Esophagus squamous epithelium (tissue), 5 donors: ENCODE measurements around the gene GPR146. TPM values are rescaled to one million over a fixed set of nuclear protein-coding genes. Genes with fewer than 3 reads are reported as not detected.

Source experiments
- DNase-seq: peaks from one replicate; lab custom pipeline; 2025; lab: John Stamatoyannopoulos, UW
- H3K27ac ChIP-seq, 4 donors: fragments of 200-600 bp; sonication (generic); one replicate each; pipeline ENCODE4 v1.5.1; 2016 to 2019; ENCODE audit warnings: mild to moderate bottlenecking in 1 of 4
- H3K27me3 ChIP-seq, 4 donors: fragments of 200-600 bp; sonication (generic); 1 replicate in 3 of 4; 2 replicates in 1 of 4; pipeline versions ENCODE4 v1.5.1 to v1.6.0; 2017 to 2021; ENCODE audit warnings: antibody characterized with exemption in 1 of 4
- H3K36me3 ChIP-seq, 3 donors: fragments of 200-600 bp; sonication (generic); one replicate each; pipeline ENCODE4 v1.5.1; 2016 to 2019
- H3K4me1 ChIP-seq, 3 donors: fragments of 200-600 bp; sonication (generic); one replicate each; pipeline ENCODE4 v1.5.1; 2017 to 2019
- H3K4me3 ChIP-seq, 4 donors: fragments of 200-600 bp; sonication (generic); 1 replicate in 3 of 4; 2 replicates in 1 of 4; pipeline ENCODE4 v1.5.1; 2016 to 2019; ENCODE audit warnings: mild to moderate bottlenecking in 2 of 4, moderate library complexity in 1 of 4
- H3K9me3 ChIP-seq, 3 donors: fragments of 200-600 bp; sonication (generic); one replicate each; pipeline ENCODE4 v1.5.1; 2016 to 2019
- CTCF ChIP-seq, 6 experiments: fragments of 450-650 bp in 4 of 6; fragments of 200-600 bp in 2 of 6; sonication (generic) in 2 of 6; IDR thresholded peaks; one replicate each; pipeline ENCODE4 v1.5.1; 2016 to 2019; ENCODE audit warnings: antibody characterized with exemption in 6 of 6, mild to moderate bottlenecking in 4 of 6, moderate library complexity in 4 of 6
- POLR2A ChIP-seq, 4 donors: fragments of 450-650 bp; IDR thresholded peaks; one replicate each; pipeline ENCODE4 v1.6.1; 2017; ENCODE audit warnings: antibody characterized with exemption in 4 of 4, mild to moderate bottlenecking in 4 of 4, moderate library complexity in 3 of 4
- WGBS, 2 donors: methylation state at CpG; one replicate each; pipeline ENCODE4 v1.1.5; 2018; 5-methylcytosine and 5-hydroxymethylcytosine counted together
- intact Hi-C: fragments of 100-400 bp; cut with DNase I; formaldehyde crosslinking; loops from one replicate; pipeline ENCODE4 v1.15.0; 2022
- total RNA-seq, 4 donors: library from RNA; depleted of rRNA; stranded (reverse); fragments of >200 nt; gene quantifications; one replicate each; pipeline ENCODE4 v1.1.0, GENCODE V29; 2016
- donor health status: DM: yes; HTN: yes; CAD: no.

The GPR146 gene
- total RNA-seq, 4 donors from 2014 or later: 1.1 to 12.8 (median 3.5) TPM

- no peaks in the 10 kb centered on the region for H3K9me3 ChIP-seq
- no peak for DNase-seq
- intact Hi-C loops: no loop called here
- H3K36me3 ChIP-seq: no peaks in the 10 kb centered on the region
- H3K4me3 ChIP-seq: no peak overlapping the region
- H3K4me1 ChIP-seq: peaks cover 7 to 53% (median 10%) of the 10 kb centered on the region in 3 donors
- 86 to 97% methylated on average over 10 to 14 of the region's 20 CpGs for WGBS, 2 donors
- H3K27me3 ChIP-seq: no peaks in the 10 kb centered on the region
- H3K27ac ChIP-seq: no peak overlapping the region
- TF ChIP-seq CTCF (IDR thresholded peaks at IDR 0.05) (no peak), POLR2A (IDR thresholded peaks at IDR 0.05) (no peak)
Observed at GRCh38 chr7:1081336-1081735, 37.0 kb downstream of the GPR146 start.

GRCh38 chr7:1081931-1082401 lies 37.6 kb downstream of the GPR146 start:
- H3K27me3 ChIP-seq: no peaks in the 10 kb centered on the region
- peaks cover 6 to 53% (median 10%) of the 10 kb centered on the region in 3 donors for H3K4me1 ChIP-seq
- no peak overlapping the region for H3K4me3 ChIP-seq
- intact Hi-C loops: no loop called here
- H3K9me3 ChIP-seq: no peaks in the 10 kb centered on the region
- H3K27ac ChIP-seq: no peak overlapping the region
- no peaks in the 10 kb centered on the region for H3K36me3 ChIP-seq
- TF ChIP-seq POLR2A (IDR thresholded peaks at IDR 0.05) (no peak), CTCF (IDR thresholded peaks at IDR 0.05) (no peak)
- DNase-seq: no peak
- WGBS, 2 donors: 60 to 86% methylated on average over 4 to 15 of the region's 31 CpGs

- Histone ChIP-seq H3K4me1 (peaks cover 19 to 67% (median 28%) of the 10 kb centered on the region in 3 donors), H3K36me3 (no peaks in the 10 kb centered on the region), H3K4me3 (no peak overlapping the region), H3K27me3 (no peaks in the 10 kb centered on the region), H3K27ac (peak overlapping the region in 2 of 4 donors; percentile 34 to 44), H3K9me3 (no peaks in the 10 kb centered on the region)
- DNase-seq: no peak
- 78 to 83% methylated on average over 18 to 21 of the region's 45 CpGs for WGBS, 2 donors
- no peak for TF ChIP-seq POLR2A (IDR thresholded peaks at IDR 0.05)
- intact Hi-C loops: no loop called here
Observed at GRCh38 chr7:1083729-1084657, 39.6 kb downstream of the GPR146 start.

- Histone ChIP-seq H3K27ac (no peak overlapping the region), H3K4me3 (no peak overlapping the region), H3K27me3 (no peaks in the 10 kb centered on the region), H3K4me1 (peaks cover 19 to 70% (median 28%) of the 10 kb centered on the region in 3 donors), H3K36me3 (no peaks in the 10 kb centered on the region), H3K9me3 (no peaks in the 10 kb centered on the region)
- TF ChIP-seq POLR2A (IDR thresholded peaks at IDR 0.05) (no peak), CTCF (IDR thresholded peaks at IDR 0.05) (no peak)
- intact Hi-C loops: no loop called here
- 87 to 98% methylated on average over 8 to 10 of the region's 10 CpGs for WGBS, 2 donors
- no peak for DNase-seq
Observed at GRCh38 chr7:1085266-1085665, 40.9 kb downstream of the GPR146 start.

GRCh38 chr7:1085910-1086421 lies 41.6 kb downstream of the GPR146 start:
- Histone ChIP-seq H3K27me3 (no peaks in the 10 kb centered on the region), H3K36me3 (peaks cover 0 to under 1% (median 0%) of the 10 kb centered on the region in 3 donors), H3K4me3 (no peak overlapping the region), H3K4me1 (peaks cover 19 to 70% (median 28%) of the 10 kb centered on the region in 3 donors), H3K27ac (peak overlapping the region in 1 of 4 donors; percentile 54), H3K9me3 (no peaks in the 10 kb centered on the region)
- WGBS, 2 donors: 77 to 91% methylated on average over 6 to 11 of the region's 11 CpGs
- intact Hi-C loops: no loop called here
- TF ChIP-seq CTCF (IDR thresholded peaks at IDR 0.05) (no peak), POLR2A (IDR thresholded peaks at IDR 0.05) (no peak)
- no peak for DNase-seq
